Suprapubic skin (tissue), 4 donors: ENCODE data around the gene ZCCHC17.

Experiments used
- CTCF ChIP-seq, 2 donors: fragments of 200-600 bp in 1 of 2; fragments of 450-650 bp in 1 of 2; sonication (generic) in 1 of 2; IDR thresholded peaks; one replicate each; pipeline ENCODE4 v1.5.1; 2016 to 2019; ENCODE audit warnings: antibody characterized with exemption in 2 of 2, mild to moderate bottlenecking in 1 of 2, moderate library complexity in 1 of 2
- POLR2A ChIP-seq, 2 donors: fragments of 450-650 bp; IDR thresholded peaks; one replicate each; pipeline ENCODE4 v1.6.1; 2017; ENCODE audit warnings: antibody characterized with exemption in 2 of 2, mild to moderate bottlenecking in 2 of 2, moderate library complexity in 2 of 2
- POLR2AphosphoS5 ChIP-seq, 3 donors: sonication (generic); formaldehyde crosslinking; IDR thresholded peaks; one replicate each; pipeline ENCODE4 v1.6.1; 2017; ENCODE audit warnings: antibody characterized with exemption in 3 of 3

DNA sequence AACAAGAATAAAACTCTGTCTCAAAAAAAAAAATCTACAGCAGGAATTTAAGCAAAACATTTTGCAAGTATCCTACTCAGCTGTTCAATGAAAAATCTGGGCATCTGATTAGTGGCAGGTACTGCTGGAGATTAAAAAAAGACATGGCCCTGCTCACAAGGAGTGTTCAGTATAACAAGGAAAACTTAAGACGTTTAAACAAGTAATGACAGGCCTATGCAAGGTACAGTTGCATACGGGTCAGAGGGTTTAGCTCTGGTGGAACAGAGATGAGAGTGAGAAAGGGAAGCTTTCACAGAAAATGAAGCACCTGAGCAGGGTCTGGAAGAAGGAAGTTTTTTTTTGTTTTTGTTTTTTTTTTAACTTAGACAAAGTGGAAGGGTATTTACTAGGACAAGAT lies 23.2 kb upstream of the ZCCHC17 start:
- TF ChIP-seq CTCF (IDR thresholded peaks at IDR 0.05) (no peak), POLR2A (IDR thresholded peaks at IDR 0.05) (no peak), POLR2AphosphoS5 (IDR thresholded peaks at IDR 0.05) (no peak)
